H9 (cell line): Measurements from ENCODE around the gene CDC42EP4. TPM values are rescaled to one million over a fixed set of nuclear protein-coding genes. Genes with fewer than 3 reads are reported as not detected.
A peak's percentile ranks its signal among the peaks of the same experiment; 100 is the strongest.

ENCODE experiments used
- DNase-seq: peaks from one replicate; pipeline ENCODE4 v3.0.0-alpha.2; 2017
- H2AFZ ChIP-seq: one replicate; pipeline ENCODE4 v1.6.1; 2013; ENCODE audit warnings: mild to moderate bottlenecking, low read length, control low read depth, moderate library complexity
- H2AK5ac ChIP-seq: 2 replicates; pipeline ENCODE4 v1.6.1; 2013; ENCODE audit warnings: low read length, control low read depth, mixed read lengths; ENCODE audit not compliant: insufficient read length
- H2BK120ac ChIP-seq: one replicate; pipeline ENCODE4 v1.6.1; 2013; ENCODE audit warnings: low read depth, mild to moderate bottlenecking, low read length, control low read depth, inconsistent platforms; ENCODE audit not compliant: poor library complexity, severe bottlenecking
- H2BK12ac ChIP-seq: 2 replicates; pipeline ENCODE4 v1.6.1; 2013; ENCODE audit warnings: low read length, control low read depth, mixed read lengths, low read depth; ENCODE audit not compliant: insufficient read length
- H2BK15ac ChIP-seq: 2 replicates; pipeline ENCODE4 v1.6.1; 2013; ENCODE audit warnings: low read depth, low read length, control low read depth
- H2BK20ac ChIP-seq: one replicate; pipeline ENCODE4 v1.6.1; 2013; ENCODE audit warnings: low read depth, mild to moderate bottlenecking, low read length, control low read depth, inconsistent platforms; ENCODE audit not compliant: poor library complexity, severe bottlenecking
- H2BK5ac ChIP-seq: 2 replicates; pipeline ENCODE4 v1.6.1; 2013; ENCODE audit warnings: low read length, control low read depth, mixed read lengths; ENCODE audit not compliant: insufficient read length
- H3K14ac ChIP-seq: 2 replicates; pipeline ENCODE4 v1.6.1; 2013; ENCODE audit warnings: low read length, control low read depth; ENCODE audit not compliant: insufficient read depth
- H3K18ac ChIP-seq: 2 replicates; pipeline ENCODE4 v1.6.1; 2013; ENCODE audit warnings: low read depth, mild to moderate bottlenecking, mixed read lengths, low read length, control low read depth; ENCODE audit not compliant: insufficient read length
- H3K23ac ChIP-seq: 2 replicates; pipeline ENCODE4 v1.6.1; 2013; ENCODE audit warnings: low read length, control low read depth, mixed read lengths, low read depth; ENCODE audit not compliant: insufficient read length
- H3K23me2 ChIP-seq: 2 replicates; pipeline ENCODE4 v1.6.1; 2013; ENCODE audit warnings: low read depth, mild to moderate bottlenecking, mixed read lengths, low read length, control low read depth; ENCODE audit not compliant: insufficient read length, poor library complexity, severe bottlenecking
- H3K27ac ChIP-seq: 2 replicates; pipeline ENCODE4 v1.5.1; 2013; ENCODE audit warnings: low read length, control low read depth, mixed read lengths, low read depth; ENCODE audit not compliant: insufficient read length
- H3K27me3 ChIP-seq: 2 replicates; pipeline ENCODE4 v1.6.1; 2013; ENCODE audit warnings: low read length, control low read depth, inconsistent platforms; ENCODE audit not compliant: insufficient read depth
- H3K4ac ChIP-seq: 2 replicates; pipeline ENCODE4 v1.6.1; 2013; ENCODE audit warnings: low read depth, mild to moderate bottlenecking, control low read depth, inconsistent platforms, low read length, moderate library complexity
- H3K4me1 ChIP-seq: 2 replicates; pipeline ENCODE4 v1.6.1; 2013; ENCODE audit warnings: low read length, control low read depth, inconsistent platforms; ENCODE audit not compliant: insufficient read depth
- H3K4me2 ChIP-seq: 2 replicates; pipeline ENCODE4 v1.6.1; 2013; ENCODE audit warnings: low read length, control low read depth, mixed read lengths; ENCODE audit not compliant: insufficient read length, insufficient read depth
- H3K56ac ChIP-seq: 2 replicates; pipeline ENCODE4 v1.6.1; 2013; ENCODE audit warnings: low read depth, mild to moderate bottlenecking, mixed read lengths, low read length, control low read depth; ENCODE audit not compliant: insufficient read length
- H3K79me1 ChIP-seq: 2 replicates; pipeline ENCODE4 v1.6.1; 2013; ENCODE audit warnings: low read depth, mild to moderate bottlenecking, moderate library complexity, low read length, control low read depth, inconsistent platforms; ENCODE audit not compliant: insufficient read depth, poor library complexity, severe bottlenecking
- H3K79me2 ChIP-seq: 2 replicates; pipeline ENCODE4 v1.6.1; 2013; ENCODE audit warnings: low read length, control low read depth, inconsistent platforms; ENCODE audit not compliant: insufficient read depth
- H3K9ac ChIP-seq: 2 replicates; pipeline ENCODE4 v1.6.1; 2013; ENCODE audit warnings: low read length, control low read depth, mixed read lengths; ENCODE audit not compliant: insufficient read length; ENCODE audit errors: extremely low read depth
- H3K9me3 ChIP-seq: one replicate; pipeline ENCODE4 v1.6.1; 2013; ENCODE audit warnings: low read depth, low read length, inconsistent platforms; ENCODE audit not compliant: control insufficient read depth
- H3T11ph ChIP-seq: one replicate; pipeline ENCODE4 v1.6.1; 2013; ENCODE audit warnings: mild to moderate bottlenecking, low read length, control low read depth, inconsistent platforms
- H4K20me1 ChIP-seq: one replicate; pipeline ENCODE4 v1.6.1; 2013; ENCODE audit not compliant: control insufficient read depth, insufficient read length, insufficient read depth
- H4K5ac ChIP-seq: 2 replicates; pipeline ENCODE4 v1.6.1; 2013; ENCODE audit warnings: low read depth, mild to moderate bottlenecking, mixed read lengths, low read length, control low read depth; ENCODE audit not compliant: insufficient read length
- H4K8ac ChIP-seq: replicated peaks from 2 replicates; pipeline ENCODE4 v1.6.1; 2013; ENCODE audit warnings: low read length, control low read depth, mixed read lengths, low read depth; ENCODE audit not compliant: insufficient read length
- H4K91ac ChIP-seq: 2 replicates; pipeline ENCODE4 v1.6.1; 2013; ENCODE audit warnings: low read depth, mild to moderate bottlenecking, moderate library complexity, mixed read lengths, low read length, control low read depth; ENCODE audit not compliant: insufficient read length
- H3K27ac Mint-ChIP-seq, 3 experiments: 2 replicates in 2 of 3; 3 replicates in 1 of 3; pipeline ENCODE4 v1.8.0; 2020 to 2021; ENCODE audit warnings: mixed read lengths in 3 of 3, mild to moderate bottlenecking in 1 of 3, moderate library complexity in 1 of 3
- H3K27me3 Mint-ChIP-seq: 2 replicates; pipeline ENCODE4 v1.8.0; 2021; ENCODE audit warnings: low read depth, mild to moderate bottlenecking, moderate library complexity, mixed read lengths
- H3K36me3 Mint-ChIP-seq, 3 experiments: 2 replicates in 2 of 3; 3 replicates in 1 of 3; pipeline ENCODE4 v1.8.0; 2020 to 2021; ENCODE audit warnings: low read depth in 3 of 3, mixed read lengths in 3 of 3; ENCODE audit not compliant: insufficient read depth in 1 of 3
- H3K4me1 Mint-ChIP-seq, 2 experiments: 2 replicates each; pipeline ENCODE4 v1.8.0; 2020; ENCODE audit warnings: mixed read lengths in 2 of 2
- H3K4me3 Mint-ChIP-seq, 2 experiments: 2 replicates in 1 of 2; 3 replicates in 1 of 2; pipeline ENCODE4 v1.8.0; 2020 to 2021; ENCODE audit warnings: mild to moderate bottlenecking in 2 of 2, mixed read lengths in 2 of 2, moderate library complexity in 1 of 2
- H3K9me3 Mint-ChIP-seq, 2 experiments: 2 replicates in 1 of 2; 3 replicates in 1 of 2; pipeline ENCODE4 v1.8.0; 2020; ENCODE audit warnings: mild to moderate bottlenecking in 2 of 2, mixed read lengths in 2 of 2, moderate library complexity in 1 of 2
- CTCF ChIP-seq: fragments of 200-600 bp; sonication (generic); conservative IDR thresholded peaks from 3 replicates; pipeline ENCODE4 v1.8.0; 2021; ENCODE audit warnings: antibody characterized with exemption, mild to moderate bottlenecking
- WGBS: extraction: QIAGEN DNeasy Blood & Tissue Kit; methylation state at CpG from one replicate; pipeline ENCODE4 v1.1.7; 2013; ENCODE audit warnings: missing lambda C conversion rate, low lambda C conversion rate, mixed read lengths; ENCODE audit not compliant: insufficient read length; ENCODE audit errors: extremely low coverage; 5-methylcytosine and 5-hydroxymethylcytosine counted together
- total RNA-seq: library from RNA; stranded (reverse); gene quantifications from 2 replicates; pipeline ENCODE4 v1.2.1, GENCODE V29; 2021

CDC42EP4 gene
- total RNA-seq, 1 experiment from 2014 or later = 27.1 TPM

- Mint-ChIP-seq H3K27me3 (no peaks in the 10 kb centered on the region), H3K27ac (peak overlapping the region in 2 of 3 experiments; percentile 8 to 17; a peak in 2 of 7 replicates), H3K4me3 (no peak overlapping the region), H3K36me3 (peaks cover 14 to 77% (median 73%) of the 10 kb centered on the region in 3 experiments), H3K4me1 (peaks cover 9 to 10% of the 10 kb centered on the region in 2 experiments), H3K9me3 (no peaks in the 10 kb centered on the region)
- Histone ChIP-seq H4K20me1 (no peaks in the 10 kb centered on the region), H2AK5ac (no peak overlapping the region), H2BK12ac (no peak overlapping the region), H3K79me1 (peaks cover 3% of the 10 kb centered on the region), H2BK5ac (no peak overlapping the region), H3K56ac (no peak overlapping the region), H3K9ac (no peak overlapping the region), H2BK20ac (no peak overlapping the region), H4K8ac (no peak overlapping the region), H3K79me2 (peaks cover 5% of the 10 kb centered on the region; the same call in 1 of the 2 replicates), H3K4me1 (no peaks in the 10 kb centered on the region), H4K91ac (no peak overlapping the region), H2AFZ (no peak overlapping the region), H3K18ac (no peak overlapping the region), H2BK15ac (no peak overlapping the region), H3K23ac (no peak overlapping the region), H3K23me2 (peaks cover 4% of the 10 kb centered on the region), H3K4me2 (no peak overlapping the region), H3K4ac (no peak overlapping the region), H3K27ac (no peak overlapping the region), H3K14ac (no peak overlapping the region), H3K27me3 (no peaks in the 10 kb centered on the region), H3K9me3 (no peaks in the 10 kb centered on the region), H3T11ph (no peak overlapping the region), H2BK120ac (no peak overlapping the region), H4K5ac (no peak overlapping the region)
- WGBS = no CpG with 5 or more reads among the region's 6 CpGs
- no peak for TF ChIP-seq CTCF
- no peak for DNase-seq
These were observed 74.1 kb downstream of the CDC42EP4 start for GRCh38 chr17:73237714-73238113.
